A549 treated with CpdA at 1 μM for 4 hours (cell line): Measurements from ENCODE around the gene EPS8L2. TPM values are rescaled to one million over a fixed set of nuclear protein-coding genes. Genes with fewer than 3 reads are reported as not detected.

Experiments
- total RNA-seq: library from RNA; stranded (reverse); fragments of 200-300 nt; extraction: Qiagen RNA extraction; gene quantifications from 5 replicates; pipeline ENCODE4 v1.2.3, GENCODE V29; 2022; ENCODE audit warnings: low read depth

Gene EPS8L2
- total RNA-seq = 78.2 to 132 TPM (median 114 TPM) in 5 replicates

DNA sequence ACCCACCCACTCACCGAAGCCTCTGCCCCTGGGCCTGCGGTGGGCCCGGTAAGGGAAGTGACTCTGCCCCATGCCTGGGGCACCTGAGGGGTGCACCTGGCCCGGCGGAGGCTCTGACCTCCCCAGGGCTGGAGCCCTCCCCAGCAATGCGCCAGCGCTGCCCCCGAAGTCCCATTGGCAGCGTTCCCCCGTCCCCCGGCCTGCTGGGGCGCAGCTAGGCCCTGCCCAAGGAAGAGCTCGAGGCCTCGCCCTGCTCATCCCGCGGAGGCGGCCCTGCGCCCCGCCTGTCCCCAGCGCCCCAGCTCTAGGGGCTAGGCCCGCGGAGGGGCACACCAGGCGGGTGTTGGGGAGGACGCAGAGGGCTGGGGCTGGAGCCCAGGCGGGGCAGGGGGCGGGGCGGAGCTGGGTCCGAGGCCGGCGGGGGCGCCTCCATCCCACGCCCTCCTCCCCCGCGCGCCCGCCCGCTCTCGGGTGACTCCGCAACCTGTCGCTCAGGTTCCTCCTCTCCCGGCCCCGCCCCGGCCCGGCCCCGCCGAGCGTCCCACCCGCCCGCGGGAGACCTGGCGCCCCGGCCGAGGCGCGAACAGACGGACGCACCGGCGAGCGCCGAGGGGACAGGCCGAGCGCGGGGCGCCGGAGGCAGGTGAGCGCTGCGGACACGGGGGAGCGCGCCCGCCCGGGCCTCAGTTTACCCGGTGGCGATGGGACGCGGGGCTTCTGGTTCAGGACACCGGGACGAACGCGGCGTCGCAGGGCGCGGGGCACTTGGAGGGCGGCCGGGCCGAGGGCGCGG, at the start of gene EPS8L2:
TSS of gene EPS8L2 (plus strand) at position 586 of the 793 bp plus-strand sequence. CDS start 3,177 bp downstream, outside the sequence.

DNA sequence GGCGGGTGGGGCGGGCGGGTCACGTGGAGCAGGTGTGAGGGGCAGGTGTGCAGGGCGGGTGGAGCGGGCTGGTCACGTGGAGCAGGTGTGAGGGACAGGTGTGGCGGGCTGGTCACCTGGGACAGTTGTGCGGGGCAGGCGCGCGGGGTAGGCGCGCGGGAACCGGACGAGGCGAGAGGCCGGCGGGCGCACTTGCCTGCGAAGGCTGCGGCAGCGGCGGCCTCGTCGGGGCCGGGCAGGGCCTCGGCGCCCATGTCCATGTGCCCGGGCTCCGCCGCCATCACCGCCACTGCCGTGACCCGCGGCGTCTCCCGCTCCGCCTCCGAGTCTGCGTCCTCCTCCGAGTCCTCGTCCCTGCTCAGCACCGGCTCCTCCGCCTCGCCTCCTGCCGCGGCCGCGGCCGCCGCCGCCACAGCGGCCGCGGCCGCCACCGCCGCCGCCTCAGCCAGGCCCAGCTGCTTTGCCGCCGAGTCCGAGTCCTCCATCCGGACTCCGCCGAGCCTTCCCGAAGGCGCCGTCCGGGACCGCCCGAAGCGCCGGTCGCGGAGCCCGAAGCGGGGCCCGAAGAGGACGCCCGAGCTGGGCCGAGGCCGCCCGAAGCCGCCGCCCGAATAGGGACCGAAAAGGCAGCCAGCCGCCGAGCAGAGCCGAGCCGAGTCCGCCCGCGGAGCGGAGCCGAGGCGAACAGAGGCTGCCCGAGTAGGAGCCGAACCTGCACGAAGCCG, 11.3 kb upstream of the EPS8L2 start, which contains the start of gene DEAF1:
TSS of gene DEAF1 (minus strand) at position 660 of the 725 bp plus-strand sequence. CDS start at position 485, 175 bp downstream.

DNA sequence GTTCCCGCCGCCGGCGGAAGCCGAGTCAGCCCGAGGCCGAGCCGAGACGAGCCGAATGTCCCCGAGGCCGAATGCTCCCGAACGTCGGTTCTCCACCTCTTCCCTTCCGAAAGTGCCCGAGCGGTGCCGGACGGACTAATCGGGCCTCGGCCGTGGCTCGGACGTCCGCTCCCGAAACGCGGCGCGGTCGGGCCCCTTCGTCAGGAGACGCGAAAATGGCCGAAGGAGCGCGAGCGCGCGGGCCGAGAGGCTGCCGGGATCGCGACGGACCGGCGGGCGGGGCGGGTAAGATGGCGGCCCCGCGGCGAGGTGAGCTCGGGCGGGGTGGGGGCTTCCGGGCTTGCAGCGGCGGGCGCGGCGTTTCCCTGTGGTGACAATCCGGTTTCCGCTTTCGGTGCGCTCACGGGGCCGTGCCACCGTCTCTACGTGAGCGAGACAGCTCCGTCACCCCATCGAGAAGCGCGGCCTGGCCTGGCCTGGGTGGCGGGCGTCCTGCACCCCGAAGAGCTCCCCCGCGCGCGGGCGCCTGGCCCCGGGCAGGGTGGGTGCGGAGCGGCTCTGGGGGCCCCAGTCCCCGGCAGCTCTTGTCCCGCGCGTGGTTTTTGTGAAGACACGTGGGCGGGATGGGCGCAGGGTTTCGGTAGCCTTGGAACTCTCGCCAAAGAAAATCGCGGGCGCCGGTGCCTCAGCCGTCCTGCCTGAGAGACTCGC, 10.3 kb upstream of the EPS8L2 start, which contains the start of gene TMEM80:
TSS of gene TMEM80 (plus strand) at position 279 of the 711 bp plus-strand sequence. CDS start at position 291, 12 bp downstream.

DNA sequence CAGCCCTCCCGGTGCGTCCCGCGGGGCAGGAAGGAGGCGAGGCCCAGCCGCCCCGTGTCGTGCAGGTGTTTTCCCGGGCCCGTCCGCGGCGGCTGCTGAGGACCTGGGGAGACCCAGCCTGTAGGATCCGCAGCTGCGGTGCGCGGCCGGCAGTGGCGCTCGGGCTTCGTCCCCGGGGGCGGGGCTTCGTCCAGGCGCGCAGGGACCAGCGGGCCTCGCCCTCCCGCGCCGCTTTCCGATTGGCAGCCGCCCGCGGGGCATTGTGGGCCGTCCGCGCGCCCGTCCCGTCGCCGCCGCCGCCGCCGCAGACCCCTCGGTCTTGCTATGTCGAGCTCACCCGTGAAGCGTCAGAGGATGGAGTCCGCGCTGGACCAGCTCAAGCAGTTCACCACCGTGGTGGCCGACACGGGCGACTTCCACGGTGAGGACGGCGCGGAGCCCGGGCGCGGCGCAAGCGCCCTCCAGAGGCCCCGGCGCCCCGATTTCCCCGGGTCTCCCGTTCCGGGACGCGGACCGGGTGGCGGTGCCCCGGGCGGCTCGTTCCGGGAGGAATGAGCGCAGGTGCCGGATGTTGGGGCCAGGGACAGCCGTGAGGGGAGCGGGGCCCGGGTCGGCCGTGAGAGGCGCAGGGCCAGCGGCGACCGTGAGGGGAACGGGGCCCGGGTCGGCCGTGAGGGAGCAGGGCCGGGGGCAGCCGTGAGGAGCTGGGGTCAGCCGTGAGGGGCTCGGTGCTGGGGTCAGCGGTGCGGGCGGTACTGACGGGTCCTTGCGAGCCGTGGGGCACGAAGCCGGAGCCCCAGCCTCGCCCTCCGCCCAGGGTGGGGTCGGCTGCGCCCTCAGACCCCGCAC, 41.4 kb downstream of the EPS8L2 start, which contains the start of gene TALDO1:
TSS of gene TALDO1 (plus strand) at position 307 of the 849 bp plus-strand sequence. CDS start at position 325, 18 bp downstream.

Other genes starting within 250 kb of the EPS8L2 start
- 122 to 172 TPM (median 165 TPM) in 5 replicates for gene RNH1, start 199.0 kb upstream of the EPS8L2 start, total RNA-seq
- gene HRAS, start 170.7 kb upstream of the EPS8L2 start, total RNA-seq = 92.4 to 151 TPM (median 143 TPM) in 5 replicates
- gene LRRC56, start 168.7 kb upstream of the EPS8L2 start, total RNA-seq = 0.55 to 0.74 TPM (median 0.66 TPM) in 5 replicates
- 2.0 to 3.5 TPM (median 2.3 TPM) in 5 replicates for gene LMNTD2, start 145.5 kb upstream of the EPS8L2 start, total RNA-seq
- gene RASSF7, start 145.3 kb upstream of the EPS8L2 start, total RNA-seq = 30.8 to 37.0 TPM (median 33.0 TPM) in 5 replicates
- gene PHRF1, start 129.8 kb upstream of the EPS8L2 start, total RNA-seq = 28.0 to 34.8 TPM (median 34.2 TPM) in 5 replicates
- 4.7 to 6.9 TPM (median 6.3 TPM) in 5 replicates for gene IRF7, start 90.3 kb upstream of the EPS8L2 start, total RNA-seq
- 0.03 to 0.19 TPM (median 0.03 TPM) in 3 of 5 replicates, not detected in the others for gene CDHR5, start 81.3 kb upstream of the EPS8L2 start, total RNA-seq
- gene SCT, start 79.0 kb upstream of the EPS8L2 start, total RNA-seq = not detected in 5 replicates
- gene DRD4, start 69.0 kb upstream of the EPS8L2 start, total RNA-seq = 0.13 to 0.41 TPM (median 0.28 TPM) in 4 of 5 replicates, not detected in the other
- 25.7 to 36.7 TPM (median 34.9 TPM) in 5 replicates for gene DEAF1, start 11.0 kb upstream of the EPS8L2 start, total RNA-seq
- gene TMEM80, start 10.4 kb upstream of the EPS8L2 start, total RNA-seq = 8.9 to 11.1 TPM (median 10.7 TPM) in 5 replicates
- 415 to 447 TPM (median 432 TPM) in 5 replicates for gene TALDO1, start 41.2 kb downstream of the EPS8L2 start, total RNA-seq
- 38.5 to 51.7 TPM (median 45.2 TPM) in 5 replicates for gene GATD1, start 71.3 kb downstream of the EPS8L2 start, total RNA-seq
- gene CEND1, start 83.9 kb downstream of the EPS8L2 start, total RNA-seq = 1.6 to 1.8 TPM (median 1.7 TPM) in 5 replicates
- 23.3 to 38.0 TPM (median 36.9 TPM) in 5 replicates for gene SLC25A22, start 92.0 kb downstream of the EPS8L2 start, total RNA-seq
- gene PIDD1, start 99.0 kb downstream of the EPS8L2 start, total RNA-seq = 8.7 to 15.1 TPM (median 14.5 TPM) in 5 replicates
- 1,534 to 2,430 TPM (median 2,343 TPM) in 5 replicates for gene RPLP2, start 103.7 kb downstream of the EPS8L2 start, total RNA-seq
- 33.3 to 63.5 TPM (median 54.2 TPM) in 5 replicates for gene PNPLA2, start 112.7 kb downstream of the EPS8L2 start, total RNA-seq
- gene CRACR2B, start 121.7 kb downstream of the EPS8L2 start, total RNA-seq = 2.1 to 4.9 TPM (median 3.6 TPM) in 5 replicates
- 725 to 823 TPM (median 751 TPM) in 5 replicates for gene CD151, start 126.7 kb downstream of the EPS8L2 start, total RNA-seq
- gene POLR2L, start 136.3 kb downstream of the EPS8L2 start, total RNA-seq = 565 to 731 TPM (median 616 TPM) in 5 replicates
- 117 to 183 TPM (median 173 TPM) in 5 replicates for gene TSPAN4, start 136.6 kb downstream of the EPS8L2 start, total RNA-seq
- gene CHID1, start 204.6 kb downstream of the EPS8L2 start, total RNA-seq = 70.7 to 81.3 TPM (median 76.3 TPM) in 5 replicates
- 32.1 to 39.7 TPM (median 36.5 TPM) in 5 replicates for gene AP2A2, start 219.6 kb downstream of the EPS8L2 start, total RNA-seq